DND-41 (cell line): ENCODE measurements around the gene HNRNPD.

Experiments
- ATAC-seq: fragments of 200-7000 bp; cut with Tn5 transposase; 3 replicates; pipeline ENCODE4 v1.9.1; 2021; ENCODE audit warnings: low read depth; ENCODE audit not compliant: insufficient read depth
- DNase-seq: peaks from one replicate; pipeline ENCODE4 v3.0.0-alpha.2; 2020
- H2AFZ ChIP-seq: 2 replicates; pipeline ENCODE4 v1.6.0; 2012; ENCODE audit warnings: low read depth, low read length
- H3K27ac ChIP-seq: 2 replicates; pipeline ENCODE4 v1.5.1; 2012; ENCODE audit warnings: low read length, inconsistent platforms
- H3K27me3 ChIP-seq: fragments of 200-600 bp; sonication (generic); 2 replicates; pipeline ENCODE4 v1.6.0; 2012; ENCODE audit warnings: low read length, mild to moderate bottlenecking, inconsistent platforms; ENCODE audit not compliant: insufficient read depth, poor library complexity
- H3K36me3 ChIP-seq: 2 replicates; pipeline ENCODE4 v1.5.1; 2012; ENCODE audit warnings: low read length, inconsistent platforms; ENCODE audit not compliant: insufficient read depth
- H3K4me1 ChIP-seq: 2 replicates; pipeline ENCODE4 v1.5.1; 2012; ENCODE audit warnings: mild to moderate bottlenecking, low read length; ENCODE audit not compliant: insufficient read depth
- H3K4me2 ChIP-seq: 2 replicates; pipeline ENCODE4 v1.6.0; 2012; ENCODE audit warnings: mild to moderate bottlenecking, moderate library complexity, low read length, inconsistent platforms; ENCODE audit not compliant: insufficient read depth
- H3K4me3 ChIP-seq, 2 experiments: fragments of 200-600 bp in 1 of 2; shearing (Covaris generic) in 1 of 2; 2 replicates each; pipeline ENCODE4 v1.5.1; 2012 to 2016; ENCODE audit warnings: inconsistent platforms in 2 of 2, low read length in 2 of 2, mild to moderate bottlenecking in 2 of 2, low read depth in 1 of 2, moderate library complexity in 1 of 2
- H3K79me2 ChIP-seq: 2 replicates; pipeline ENCODE4 v1.6.0; 2012; ENCODE audit warnings: low read length, inconsistent platforms; ENCODE audit not compliant: insufficient read depth
- H3K9ac ChIP-seq: 2 replicates; pipeline ENCODE4 v1.6.0; 2012; ENCODE audit warnings: low read depth, mild to moderate bottlenecking, inconsistent platforms, low read length, moderate library complexity
- H3K9me3 ChIP-seq: 2 replicates; pipeline ENCODE4 v1.5.1; 2012; ENCODE audit warnings: low read length, moderate library complexity, mild to moderate bottlenecking, inconsistent platforms; ENCODE audit not compliant: insufficient read depth, severe bottlenecking
- H4K20me1 ChIP-seq: 2 replicates; pipeline ENCODE4 v1.6.0; 2012; ENCODE audit warnings: low read length; ENCODE audit not compliant: insufficient read depth
- CTCF ChIP-seq: IDR thresholded peaks from 2 replicates; pipeline ENCODE4 v1.5.1; 2012; ENCODE audit warnings: borderline replicate concordance, low read length, moderate library complexity, mild to moderate bottlenecking; ENCODE audit not compliant: poor library complexity, severe bottlenecking; ENCODE audit errors: extremely low read depth
- EZH2 ChIP-seq: IDR thresholded peaks from 3 replicates; pipeline ENCODE4 v1.6.1; 2012; ENCODE audit warnings: borderline replicate concordance, low read depth, mild to moderate bottlenecking, moderate library complexity, low read length, inconsistent platforms; ENCODE audit not compliant: severe bottlenecking

HNRNPD gene

GRCh38 chr4:82358847-82359246 lies 14.9 kb downstream of the HNRNPD start:
- Histone ChIP-seq H2AFZ (no peak overlapping the region), H3K4me3 (no peak overlapping the region), H3K4me2 (no peak overlapping the region), H4K20me1 (peaks cover 96% of the 10 kb centered on the region), H3K27me3 (no peaks in the 10 kb centered on the region), H3K79me2 (peaks cover 100% of the 10 kb centered on the region), H3K36me3 (peaks cover 99% of the 10 kb centered on the region), H3K27ac (no peak overlapping the region), H3K4me1 (peaks cover 25% of the 10 kb centered on the region), H3K9me3 (no peaks in the 10 kb centered on the region), H3K9ac (no peak overlapping the region)
- DNase-seq = no peak
- no peak for ATAC-seq
- TF ChIP-seq CTCF = no peak
- no peak for TF ChIP-seq EZH2

- Histone ChIP-seq H3K4me2 (no peak overlapping the region), H3K4me3 (no peak overlapping the region), H3K27me3 (no peaks in the 10 kb centered on the region), H3K36me3 (peaks cover 100% of the 10 kb centered on the region), H3K9me3 (no peaks in the 10 kb centered on the region), H4K20me1 (peaks cover 91% of the 10 kb centered on the region), H3K79me2 (peaks cover 99% of the 10 kb centered on the region), H2AFZ (no peak overlapping the region), H3K4me1 (peaks cover 16% of the 10 kb centered on the region; the same call in 1 of the 2 replicates), H3K27ac (no peak overlapping the region), H3K9ac (no peak overlapping the region)
- ATAC-seq (no peak), DNase-seq (no peak)
- TF ChIP-seq EZH2 (no peak), CTCF (no peak)
Observed at GRCh38 chr4:82357640-82358039, 16.2 kb downstream of the HNRNPD start.

GRCh38 chr4:82354788-82355187 lies 19.0 kb downstream of the HNRNPD start:
- H3K4me3 ChIP-seq = no peak overlapping the region
- H3K9ac ChIP-seq = no peak overlapping the region
- H3K4me1 ChIP-seq = 0 out of 2 replicates have a peak, but pooled peaks cover 3% of the 10 kb centered on the region
- H3K36me3 ChIP-seq = peaks cover 100% of the 10 kb centered on the region
- no peak overlapping the region for H2AFZ ChIP-seq
- no peak for ATAC-seq
- H4K20me1 ChIP-seq = peaks cover 76% of the 10 kb centered on the region
- no peaks in the 10 kb centered on the region for H3K27me3 ChIP-seq
- DNase-seq = no peak
- no peak for TF ChIP-seq CTCF
- no peak for TF ChIP-seq EZH2
- H3K9me3 ChIP-seq = no peaks in the 10 kb centered on the region
- H3K79me2 ChIP-seq = peaks cover 81% of the 10 kb centered on the region
- H3K4me2 ChIP-seq = no peak overlapping the region
- H3K27ac ChIP-seq = no peak overlapping the region
